ENCODE data around the gene ECI2.
A peak's percentile ranks its signal among the peaks of the same experiment; 100 is the strongest.

The ECI2 gene

GRCh38 chr6:4134841-4135664, at the start of gene ECI2:
TSS of gene ECI2 (minus strand) at chr6:4135575. CDS start at chr6:4135560, 15 bp downstream.
- no peak for DNase-seq

- DNase-seq = no peak
Observed at GRCh38 chr6:4180652-4181255, 45.4 kb upstream of the ECI2 start.

- no peak for DNase-seq
Observed at GRCh38 chr6:4179960-4180651, 44.7 kb upstream of the ECI2 start.

GRCh38 chr6:4178737-4179333, 43.5 kb upstream of the ECI2 start:
- no peak for DNase-seq

- no peak for DNase-seq
Observed at GRCh38 chr6:4176907-4177306, 41.5 kb upstream of the ECI2 start.

- no peak for DNase-seq
Observed at GRCh38 chr6:4174042-4174441, 38.7 kb upstream of the ECI2 start.

GRCh38 chr6:4172368-4172767, 37.0 kb upstream of the ECI2 start:
- DNase-seq = no peak

- no peak for DNase-seq
Observed at GRCh38 chr6:4170297-4170696, 34.9 kb upstream of the ECI2 start.

- DNase-seq = no peak
Observed at GRCh38 chr6:4169028-4169789, 33.8 kb upstream of the ECI2 start.

GRCh38 chr6:4167833-4168232, 32.5 kb upstream of the ECI2 start:
- no peak for DNase-seq

- DNase-seq = no peak
Observed at GRCh38 chr6:4167123-4167522, 31.7 kb upstream of the ECI2 start.

GRCh38 chr6:4164456-4164855, 29.1 kb upstream of the ECI2 start:
- no peak for DNase-seq

- no peak for DNase-seq
Observed at GRCh38 chr6:4164117-4164442, 28.7 kb upstream of the ECI2 start.

GRCh38 chr6:4163408-4164116, 28.2 kb upstream of the ECI2 start:
- no peak for DNase-seq

- no peak for DNase-seq
Observed at GRCh38 chr6:4162370-4162769, 27.0 kb upstream of the ECI2 start.

GRCh38 chr6:4159491-4159890, 24.1 kb upstream of the ECI2 start:
- no peak for DNase-seq

GRCh38 chr6:4157506-4157905, 22.1 kb upstream of the ECI2 start:
- DNase-seq = no peak

GRCh38 chr6:4155848-4156466, 20.6 kb upstream of the ECI2 start:
- peak; percentile 82 for DNase-seq

GRCh38 chr6:4153514-4153985, 18.2 kb upstream of the ECI2 start:
- no peak for DNase-seq

GRCh38 chr6:4145083-4145482, 9.7 kb upstream of the ECI2 start:
- no peak for DNase-seq

GRCh38 chr6:4139272-4139671, 3.9 kb upstream of the ECI2 start:
- no peak for DNase-seq

- no peak for DNase-seq
Observed at GRCh38 chr6:4138186-4138585, 2.8 kb upstream of the ECI2 start.

Data from NCI-H2029 (cell line).